GM12873 (cell line): ENCODE results near the gene GRIK4.

Experiments
- TF ChIP-seq, protein P1 (sequence below): IDR thresholded peaks from 2 replicates; pipeline ENCODE4 v1.5.1; 2012; ENCODE audit warnings: low read depth, mild to moderate bottlenecking, moderate library complexity, low read length, control low read depth; ENCODE audit not compliant: insufficient read depth; ENCODE audit errors: missing control alignments

GRIK4 gene

DNA sequence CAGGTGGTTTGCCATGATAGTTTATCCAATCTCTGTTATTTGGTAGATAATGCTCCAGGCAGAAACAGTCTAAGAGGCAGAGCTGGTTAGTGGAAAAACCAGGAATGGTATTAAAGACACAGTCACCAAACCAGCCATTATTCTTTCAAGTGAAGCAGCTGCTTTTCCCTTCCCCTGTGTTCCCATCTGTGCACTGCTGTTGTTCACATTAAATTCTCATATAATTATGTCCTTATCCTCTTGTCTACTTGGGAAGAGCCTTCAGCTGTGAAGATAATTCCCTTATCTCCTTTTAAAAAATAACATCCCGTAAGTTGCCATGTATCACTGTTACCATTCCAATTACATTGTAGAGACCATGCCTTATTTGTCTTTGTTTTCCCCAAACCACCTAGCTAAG, 507.2 kb downstream of the GRIK4 start:
- TF ChIP-seq, protein P1, sequence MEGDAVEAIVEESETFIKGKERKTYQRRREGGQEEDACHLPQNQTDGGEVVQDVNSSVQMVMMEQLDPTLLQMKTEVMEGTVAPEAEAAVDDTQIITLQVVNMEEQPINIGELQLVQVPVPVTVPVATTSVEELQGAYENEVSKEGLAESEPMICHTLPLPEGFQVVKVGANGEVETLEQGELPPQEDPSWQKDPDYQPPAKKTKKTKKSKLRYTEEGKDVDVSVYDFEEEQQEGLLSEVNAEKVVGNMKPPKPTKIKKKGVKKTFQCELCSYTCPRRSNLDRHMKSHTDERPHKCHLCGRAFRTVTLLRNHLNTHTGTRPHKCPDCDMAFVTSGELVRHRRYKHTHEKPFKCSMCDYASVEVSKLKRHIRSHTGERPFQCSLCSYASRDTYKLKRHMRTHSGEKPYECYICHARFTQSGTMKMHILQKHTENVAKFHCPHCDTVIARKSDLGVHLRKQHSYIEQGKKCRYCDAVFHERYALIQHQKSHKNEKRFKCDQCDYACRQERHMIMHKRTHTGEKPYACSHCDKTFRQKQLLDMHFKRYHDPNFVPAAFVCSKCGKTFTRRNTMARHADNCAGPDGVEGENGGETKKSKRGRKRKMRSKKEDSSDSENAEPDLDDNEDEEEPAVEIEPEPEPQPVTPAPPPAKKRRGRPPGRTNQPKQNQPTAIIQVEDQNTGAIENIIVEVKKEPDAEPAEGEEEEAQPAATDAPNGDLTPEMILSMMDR = no peak

DNA sequence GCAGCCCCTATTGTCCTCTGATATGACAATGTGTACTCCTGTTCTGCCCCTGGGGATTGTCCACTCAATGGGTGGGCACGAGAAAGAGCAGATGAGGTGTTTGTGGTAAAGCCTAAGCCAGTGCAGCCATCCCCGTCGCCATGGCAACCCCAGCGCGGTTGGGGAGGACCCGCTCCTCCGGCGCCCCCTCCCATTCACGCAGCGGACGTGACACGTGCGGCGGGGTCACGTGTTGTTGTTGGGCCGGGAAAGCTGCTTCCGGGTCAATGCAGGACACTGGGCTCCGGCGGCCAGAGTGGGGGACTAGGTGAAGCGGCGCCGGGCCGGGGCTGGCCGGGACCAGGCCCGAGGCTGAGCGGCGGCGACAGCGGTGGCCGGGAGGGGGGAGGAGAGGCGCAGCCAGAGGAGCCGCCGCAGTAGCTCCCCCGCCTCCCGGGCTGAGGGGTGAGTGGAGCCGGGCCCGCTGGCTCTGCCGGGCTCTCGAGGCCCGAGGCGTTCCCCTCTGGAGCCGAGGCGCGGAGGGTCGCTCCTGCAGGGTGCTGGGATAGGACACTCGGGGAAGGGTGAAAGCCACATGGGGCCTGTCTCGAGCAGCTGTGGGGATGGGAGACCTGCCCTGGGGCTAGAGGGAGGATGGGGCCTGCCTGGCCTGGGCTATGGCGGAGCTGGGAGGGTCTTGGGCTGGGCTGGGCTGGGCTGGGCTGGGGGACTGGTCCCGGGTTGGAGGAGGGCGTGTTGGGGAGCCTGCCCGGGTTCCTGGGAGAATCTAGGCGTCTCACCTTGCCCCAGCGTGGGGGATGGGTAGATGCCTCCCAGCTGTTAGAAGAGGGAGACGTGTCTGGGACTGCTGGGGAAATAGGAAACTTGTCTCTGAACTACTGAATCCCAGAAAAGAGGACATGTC, 512.6 kb downstream of the GRIK4 start, which contains the start of gene TBCEL:
TSS of gene TBCEL (plus strand) at position 255 of the 904 bp plus-strand sequence. CDS start 21,589 bp downstream, outside the sequence.
- TF ChIP-seq, protein P1 = no peak

DNA sequence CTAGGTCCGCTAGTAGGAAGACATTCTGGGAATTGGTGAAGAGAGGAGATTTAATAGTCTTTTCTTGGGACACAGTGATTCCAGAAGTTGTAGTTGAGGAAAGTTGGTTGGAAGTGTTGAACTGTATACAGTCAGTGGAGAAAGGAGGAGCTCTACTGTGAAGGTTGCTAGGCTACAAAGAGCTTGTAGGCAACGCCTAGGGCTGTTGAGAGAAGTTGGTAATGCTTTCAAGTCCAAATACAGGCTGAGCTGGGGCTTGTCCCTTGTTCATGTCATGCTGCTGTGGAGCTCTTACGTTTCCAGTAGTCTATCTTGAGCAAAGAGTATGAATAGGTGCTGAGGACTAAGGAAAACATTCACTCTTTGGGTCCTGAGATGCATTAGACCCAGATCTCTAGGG, 513.4 kb downstream of the GRIK4 start:
- TF ChIP-seq, protein P1 = no peak

GRCh38 chr11:121029153-121029552, 517.6 kb downstream of the GRIK4 start:
- TF ChIP-seq, protein P1 = no peak

DNA sequence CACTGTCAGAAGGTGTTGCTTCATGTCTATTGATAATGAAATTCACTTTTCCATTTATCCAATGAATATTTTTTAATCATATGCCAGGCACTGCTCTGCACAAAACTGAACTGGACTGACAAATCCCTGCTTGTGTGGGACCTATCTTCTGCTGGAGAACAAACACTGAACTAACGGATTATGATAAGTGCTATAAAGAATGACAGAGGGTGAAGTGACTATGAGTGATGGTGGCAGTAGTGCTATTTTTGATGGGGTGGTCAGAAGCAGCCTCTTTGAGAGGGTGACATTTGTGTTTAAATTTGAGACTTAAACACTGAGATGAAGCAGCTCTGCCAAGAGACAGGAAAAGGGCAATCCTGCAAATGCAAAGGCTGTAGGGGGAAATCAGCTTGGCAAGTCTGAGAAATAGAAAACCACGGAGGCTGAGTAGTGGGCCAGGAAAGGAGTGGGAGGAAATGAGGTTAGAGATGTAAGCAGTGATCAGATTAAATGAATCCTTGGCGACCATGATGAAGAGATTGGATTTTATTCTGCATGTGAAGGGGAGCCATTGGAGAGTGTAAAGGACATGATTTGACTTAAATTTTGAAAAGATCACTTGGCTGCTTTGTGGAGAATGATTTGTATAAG, 518.4 kb downstream of the GRIK4 start:
- TF ChIP-seq, protein P1 = no peak

- TF ChIP-seq, protein P1 = no peak
Measured at GRCh38 chr11:121031167-121031566, 519.6 kb downstream of the GRIK4 start.

DNA sequence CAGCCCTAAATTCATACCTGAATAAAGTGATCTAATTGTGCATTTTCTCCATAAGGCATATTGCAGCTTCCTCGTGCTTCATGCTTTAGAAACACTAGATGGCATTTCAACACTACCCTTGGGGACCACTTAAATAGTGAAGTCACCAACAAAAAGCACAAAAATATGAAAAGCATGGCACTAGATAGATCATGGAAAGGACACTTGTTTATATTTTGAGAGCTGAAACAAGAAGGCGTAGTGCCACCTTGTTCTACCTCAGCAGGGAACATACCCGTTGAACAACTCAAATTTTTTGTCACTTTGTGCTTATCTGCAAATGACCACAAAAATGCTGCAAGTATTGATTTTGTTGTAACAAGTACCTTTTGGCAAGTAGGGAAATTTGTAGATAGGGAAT, 521.0 kb downstream of the GRIK4 start:
- TF ChIP-seq, protein P1 = no peak
